WTC11 (cell line): ENCODE data around the gene MTHFD1L. TPM values are rescaled to one million over a fixed set of nuclear protein-coding genes. Genes with fewer than 3 reads are reported as not detected.

Experiments used
- ATAC-seq: fragments of 200-7000 bp; cut with Tn5 transposase; 2 replicates; pipeline ENCODE4 v1.10.0; 2021; ENCODE audit warnings: mild to moderate bottlenecking, moderate library complexity
- CTCF ChIA-PET: fragments of 300-600 bp; sonication (Branson Sonifier 250); formaldehyde crosslinking; loops from one replicate; lab custom pipeline; 2021; ENCODE audit warnings: antibody characterized with exemption; lab: Charles Lee
- POLR2A ChIA-PET: fragments of 350-600 bp; sonication (Branson Sonifier 250); formaldehyde crosslinking; loops from one replicate; lab custom pipeline; 2021; ENCODE audit warnings: antibody characterized with exemption; lab: Charles Lee
- DNase-seq: peaks from one replicate; pipeline ENCODE4 v3.0.0; 2021; ENCODE audit warnings: low spot score
- H3K27ac Mint-ChIP-seq: 2 replicates; pipeline ENCODE4 v1.8.0; 2021; ENCODE audit warnings: mixed read lengths
- H3K27me3 Mint-ChIP-seq: 2 replicates; pipeline ENCODE4 v1.8.0; 2021; ENCODE audit warnings: low read depth, mild to moderate bottlenecking, moderate library complexity, mixed read lengths
- H3K36me3 Mint-ChIP-seq: 2 replicates; pipeline ENCODE4 v1.8.0; 2021; ENCODE audit warnings: mixed read lengths
- H3K4me1 Mint-ChIP-seq: 2 replicates; pipeline ENCODE4 v1.8.0; 2022; ENCODE audit warnings: mixed read lengths
- H3K4me3 Mint-ChIP-seq: 2 replicates; pipeline ENCODE4 v1.8.0; 2021; ENCODE audit warnings: mild to moderate bottlenecking, moderate library complexity, mixed read lengths
- H3K9me3 Mint-ChIP-seq: 2 replicates; pipeline ENCODE4 v1.8.0; 2021; ENCODE audit warnings: mixed read lengths
- ARID4B ChIP-seq: sonication (generic); formaldehyde crosslinking; IDR thresholded peaks from 2 replicates; pipeline ENCODE4 v1.8.0; 2023; ENCODE audit warnings: missing genetic modification reagents, mild to moderate bottlenecking, borderline replicate concordance
- ATF1 ChIP-seq: sonication (generic); formaldehyde crosslinking; IDR thresholded peaks from 2 replicates; pipeline ENCODE4 v1.8.1; 2023; ENCODE audit warnings: mild to moderate bottlenecking, moderate library complexity, missing genetic modification reagents
- ATF3 ChIP-seq: sonication (generic); formaldehyde crosslinking; conservative IDR thresholded peaks from 2 replicates; pipeline ENCODE4 v1.8.1; 2022; ENCODE audit warnings: mild to moderate bottlenecking, missing genetic modification reagents
- CDX4 ChIP-seq: fragments of 250-450 bp; sonication (Bioruptor Pico); IDR thresholded peaks from 2 replicates; pipeline ENCODE4 v1.9.0; 2021; ENCODE audit warnings: moderate library complexity, mild to moderate bottlenecking, inconsistent platforms, borderline replicate concordance
- CREB1 ChIP-seq: sonication (generic); formaldehyde crosslinking; IDR thresholded peaks from 2 replicates; pipeline ENCODE4 v1.8.0; 2023; ENCODE audit warnings: mild to moderate bottlenecking, missing genetic modification reagents
- CTCF ChIP-seq: fragments of 200-600 bp; IDR thresholded peaks from 2 replicates; pipeline ENCODE4 v1.8.0; 2022; ENCODE audit warnings: antibody characterized with exemption
- E2F4 ChIP-seq: sonication (generic); formaldehyde crosslinking; IDR thresholded peaks from 2 replicates; pipeline ENCODE4 v1.8.1; 2022; ENCODE audit warnings: low read depth, mild to moderate bottlenecking, moderate library complexity, missing genetic modification reagents, borderline replicate concordance
- GRHL2 ChIP-seq: fragments of 250-450 bp; sonication (Bioruptor Pico); IDR thresholded peaks from 2 replicates; pipeline ENCODE4 v1.8.0; 2022; ENCODE audit warnings: mild to moderate bottlenecking, moderate library complexity; ENCODE audit not compliant: insufficient replicate concordance, severe bottlenecking
- IRF1 ChIP-seq: sonication (generic); formaldehyde crosslinking; IDR thresholded peaks from 2 replicates; pipeline ENCODE4 v1.8.0; 2023; ENCODE audit warnings: missing genetic modification reagents
- NFYB ChIP-seq: sonication (generic); formaldehyde crosslinking; conservative IDR thresholded peaks from 2 replicates; pipeline ENCODE4 v1.8.0; 2022; ENCODE audit warnings: low read depth, missing genetic modification reagents
- NR1H2 ChIP-seq: sonication (generic); formaldehyde crosslinking; IDR thresholded peaks from 2 replicates; pipeline ENCODE4 v1.9.0; 2021; ENCODE audit warnings: mild to moderate bottlenecking, moderate library complexity, missing genetic modification reagents
- USF1 ChIP-seq: sonication (generic); formaldehyde crosslinking; IDR thresholded peaks from 2 replicates; pipeline ENCODE4 v1.8.0; 2022; ENCODE audit warnings: mild to moderate bottlenecking, missing genetic modification reagents
- ZMAT4 ChIP-seq: fragments of 250-450 bp; sonication (Bioruptor Pico); IDR thresholded peaks from 2 replicates; pipeline ENCODE4 v1.9.0; 2021; ENCODE audit warnings: mild to moderate bottlenecking
- ZNF512 ChIP-seq: sonication (generic); formaldehyde crosslinking; IDR thresholded peaks from 2 replicates; pipeline ENCODE4 v1.8.1; 2022; ENCODE audit warnings: missing genetic modification reagents, borderline replicate concordance
- ZNF532 ChIP-seq: fragments of 250-450 bp; sonication (Bioruptor Pico); IDR thresholded peaks from 2 replicates; pipeline ENCODE4 v1.9.0; 2021; ENCODE audit warnings: mild to moderate bottlenecking, borderline replicate concordance
- total RNA-seq: library from RNA; stranded (reverse); gene quantifications from 3 replicates; pipeline ENCODE4 v1.2.3, GENCODE V29; 2021

The MTHFD1L gene
- total RNA-seq, 1 experiment from 2014 or later = 104 TPM

GRCh38 chr6:151141685-151142084 lies 276.2 kb downstream of the MTHFD1L start (continued):
- TF ChIP-seq CTCF (no peak), ATF3 (no peak), NFYB (CRISPR knock-in tag) (no peak), ZNF512 (no peak)

- H3K4me3 Mint-ChIP-seq = no peak overlapping the region
Observed at GRCh38 chr6:151142676-151143075, 277.2 kb downstream of the MTHFD1L start.

More at GRCh38 chr6:151142676-151143075, 277.2 kb downstream of the MTHFD1L start:
- DNase-seq = no peak
- Mint-ChIP-seq H3K27me3 (no peaks in the 10 kb centered on the region; the same call in 1 of the 2 replicates), H3K4me1 (peaks cover 4% of the 10 kb centered on the region), H3K36me3 (peaks cover 4% of the 10 kb centered on the region), H3K9me3 (peaks cover 9% of the 10 kb centered on the region), H3K27ac (no peak overlapping the region)
- TF ChIP-seq CREB1 (CRISPR knock-in tag) (no peak), NR1H2 (CRISPR knock-in tag) (no peak), ARID4B (CRISPR knock-in tag) (no peak), IRF1 (CRISPR knock-in tag) (no peak), ZNF532 (CRISPR knock-in tag) (no peak), E2F4 (no peak), CDX4 (CRISPR knock-in tag) (no peak), ZMAT4 (CRISPR knock-in tag) (no peak), ATF1 (CRISPR knock-in tag) (no peak), GRHL2 (CRISPR knock-in tag) (no peak), USF1 (CRISPR knock-in tag) (no peak)
- ChIA-PET POLR2A (no interaction called here), CTCF (no interaction called here)
- ATAC-seq = no peak
